ENCODE data around the gene HEPACAM2.

HEPACAM2 gene

DNA sequence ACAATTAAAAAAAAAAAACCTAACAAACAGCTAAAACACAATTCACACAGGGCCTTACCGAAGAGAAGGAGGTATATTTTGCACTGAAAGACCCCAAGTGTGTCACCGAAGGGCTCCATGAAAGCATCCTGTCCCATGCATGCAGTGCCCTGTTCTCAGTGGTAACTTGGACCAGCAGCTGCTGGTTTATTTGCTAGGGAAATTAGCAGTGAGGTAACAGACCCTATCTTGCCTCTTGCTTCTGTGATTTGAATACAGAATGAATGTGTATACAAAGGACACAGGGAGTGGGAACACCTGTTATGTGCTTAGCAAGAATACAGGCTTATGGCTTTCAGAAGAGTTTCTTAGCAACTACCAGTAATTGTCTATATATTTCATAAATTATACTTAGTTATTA, at the start of gene HEPACAM2:
Gene HEPACAM2, minus strand, starts transcription at position 160 of the 400 bp plus-strand sequence.
- no peak for DNase-seq

DNA sequence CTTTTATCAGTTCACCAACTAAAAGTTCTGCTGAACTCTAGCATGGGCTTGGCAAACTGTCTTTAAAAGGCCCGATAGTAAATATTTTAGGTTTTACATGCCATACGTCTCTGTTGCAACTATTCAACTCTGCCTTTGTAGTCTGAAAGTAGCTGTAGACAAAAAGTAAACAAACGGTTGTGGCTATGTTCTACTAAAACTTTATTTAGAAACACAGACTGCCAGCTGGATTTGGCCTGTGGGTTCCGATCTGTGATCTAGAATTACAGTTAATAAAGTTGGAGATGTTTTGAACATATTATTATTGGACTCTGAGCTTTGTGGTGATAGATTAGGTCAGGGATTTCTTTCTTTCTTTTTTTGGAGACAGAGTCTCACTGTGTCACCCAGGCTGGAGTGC, 39.0 kb upstream of the HEPACAM2 start:
- no peak for DNase-seq

DNA sequence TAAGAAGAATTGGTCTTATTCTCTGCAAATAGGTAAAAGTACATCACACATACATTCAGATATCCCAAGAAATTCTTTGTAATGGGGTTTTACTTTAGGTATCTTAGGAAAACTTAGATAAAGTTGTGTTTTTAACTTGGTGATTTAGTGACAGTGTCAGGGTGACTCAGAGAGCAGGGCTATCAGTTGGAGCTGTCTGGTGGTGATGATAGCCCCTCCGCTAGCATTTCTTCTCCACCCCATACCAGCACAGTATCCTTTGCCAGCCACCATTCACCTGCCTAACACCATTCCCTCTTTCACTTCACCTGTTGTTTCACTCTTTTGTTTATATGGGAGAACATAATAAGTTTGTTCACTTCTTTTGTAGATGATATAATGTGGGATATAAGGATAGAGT, 36.3 kb upstream of the HEPACAM2 start:
- no peak for DNase-seq

DNA sequence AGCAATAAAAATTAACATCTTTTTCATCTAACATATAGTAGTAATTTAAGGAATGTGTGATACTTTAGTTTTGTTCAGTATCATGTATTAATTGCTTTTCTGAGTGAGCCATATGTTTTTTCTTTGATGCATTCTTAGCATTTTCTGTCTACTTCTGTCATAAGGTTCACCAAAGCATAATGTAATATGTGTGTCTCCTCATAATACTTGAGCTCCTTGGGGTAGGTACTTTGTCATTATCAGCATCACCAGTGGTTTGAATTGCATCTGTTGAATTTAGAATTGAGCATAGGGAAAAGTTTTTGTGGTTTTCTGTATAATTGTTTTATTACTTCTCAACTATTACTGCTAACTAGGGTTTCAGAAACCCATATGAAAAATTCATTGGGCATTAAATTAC, 32.4 kb upstream of the HEPACAM2 start:
- DNase-seq = no peak

DNA sequence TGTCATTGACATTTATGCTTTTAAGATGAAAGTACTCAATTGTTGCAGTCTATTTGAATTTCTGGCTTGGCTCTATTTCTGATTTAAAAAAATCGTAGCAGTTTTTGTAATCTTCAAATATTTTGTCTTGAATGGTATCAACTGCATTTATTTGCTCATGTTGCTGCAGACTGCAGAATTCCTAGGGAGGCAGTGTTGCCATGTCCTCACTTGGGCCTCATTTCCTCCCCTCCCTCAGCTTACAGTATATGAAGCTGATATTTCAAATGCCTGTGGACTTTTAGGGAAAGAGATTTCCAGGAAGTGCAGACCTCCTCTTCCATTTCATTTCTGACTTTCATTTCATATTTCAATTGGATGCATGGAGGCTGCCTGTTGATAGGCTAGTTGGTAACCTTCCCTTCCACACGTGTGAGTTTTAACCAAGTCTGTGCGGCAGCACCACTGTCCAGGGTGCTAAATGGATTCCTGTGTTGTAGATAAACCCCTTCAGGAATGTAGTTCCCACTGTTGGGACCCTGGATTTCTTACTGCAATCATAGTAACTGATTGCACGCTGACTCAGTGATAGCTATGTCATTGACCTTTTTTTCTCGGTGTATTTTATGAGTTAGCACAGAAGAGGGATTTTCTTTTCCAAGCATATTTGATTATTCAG, 23.4 kb upstream of the HEPACAM2 start:
- no peak for DNase-seq

DNA sequence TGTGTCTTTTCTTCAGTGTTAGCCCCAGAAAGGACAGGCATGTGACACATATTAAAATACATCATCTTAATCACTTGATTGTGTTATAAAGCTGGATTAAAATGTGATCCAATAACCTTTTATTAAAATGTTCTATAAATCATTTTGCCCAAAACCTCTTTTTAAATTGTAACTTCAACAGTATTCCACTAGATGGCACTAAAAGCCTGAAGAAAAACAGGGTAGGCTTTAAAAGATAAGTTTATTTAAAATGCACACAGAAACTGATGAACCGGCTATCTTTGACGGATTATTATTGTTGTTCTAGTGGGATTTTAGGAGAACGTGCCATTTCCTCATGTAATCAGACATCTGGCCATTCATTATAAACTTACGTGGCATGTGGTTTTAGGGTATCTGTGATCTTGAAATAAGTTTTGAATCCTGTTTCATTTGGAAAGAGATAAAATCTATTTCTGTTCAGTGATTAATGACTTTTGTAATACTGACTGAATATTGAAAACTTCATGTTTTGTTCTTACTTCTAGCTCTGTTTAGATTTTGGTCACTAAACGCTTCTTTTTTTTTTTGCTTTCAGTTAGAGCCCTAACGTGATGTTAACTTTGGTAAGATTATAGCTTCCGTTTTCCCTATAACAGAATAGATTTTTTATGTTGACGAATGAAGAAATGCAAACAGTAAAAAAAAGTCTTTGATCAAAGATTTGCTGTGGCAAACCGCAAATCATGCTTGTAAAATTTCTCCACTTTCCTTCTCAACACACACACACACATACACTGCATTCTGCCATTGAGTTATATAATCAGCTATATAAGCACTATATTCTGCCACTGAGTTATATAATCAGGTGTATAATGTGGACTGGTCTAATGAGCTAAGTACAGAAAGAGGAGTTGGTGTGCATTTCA, 19.5 kb upstream of the HEPACAM2 start:
- DNase-seq = peak; percentile 73

DNA sequence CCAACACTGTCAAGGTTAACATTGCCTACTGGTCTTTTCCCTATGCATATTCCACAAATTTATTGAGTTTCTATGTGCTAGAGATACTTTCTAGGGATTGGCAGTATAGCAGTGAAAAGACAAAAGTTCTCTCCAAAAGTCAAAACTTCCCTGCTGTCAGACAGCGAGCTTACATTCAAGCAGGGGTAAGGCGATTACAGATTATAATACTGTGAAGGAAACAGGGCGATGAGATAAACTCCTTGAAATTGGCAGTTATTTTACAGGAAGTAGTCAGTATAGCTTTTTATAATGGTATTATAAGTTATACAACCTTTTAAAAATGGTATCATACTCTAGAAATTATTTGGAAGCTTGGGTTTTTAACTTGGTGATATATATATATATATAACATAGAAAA, 15.8 kb upstream of the HEPACAM2 start:
- DNase-seq = peak; percentile 70

DNA sequence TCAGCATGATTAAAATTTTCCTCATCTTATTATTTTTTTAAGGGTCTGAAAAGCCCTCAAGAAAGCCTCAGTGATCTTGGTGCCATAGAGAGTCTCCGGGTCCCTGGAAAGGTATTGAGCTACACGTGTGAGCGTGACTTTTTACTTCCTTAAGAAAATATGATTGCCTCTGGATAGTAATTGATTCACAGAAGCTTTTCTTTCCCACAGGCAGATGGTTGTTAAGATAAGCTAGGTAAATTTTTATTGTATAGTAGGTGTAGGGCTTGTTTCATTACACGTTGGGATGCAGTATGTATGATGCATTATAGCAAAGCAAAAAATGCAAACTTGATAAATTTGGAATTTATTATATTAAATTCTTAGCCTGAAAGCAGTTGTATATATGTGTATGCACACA, 13.6 kb upstream of the HEPACAM2 start:
- no peak for DNase-seq

DNA sequence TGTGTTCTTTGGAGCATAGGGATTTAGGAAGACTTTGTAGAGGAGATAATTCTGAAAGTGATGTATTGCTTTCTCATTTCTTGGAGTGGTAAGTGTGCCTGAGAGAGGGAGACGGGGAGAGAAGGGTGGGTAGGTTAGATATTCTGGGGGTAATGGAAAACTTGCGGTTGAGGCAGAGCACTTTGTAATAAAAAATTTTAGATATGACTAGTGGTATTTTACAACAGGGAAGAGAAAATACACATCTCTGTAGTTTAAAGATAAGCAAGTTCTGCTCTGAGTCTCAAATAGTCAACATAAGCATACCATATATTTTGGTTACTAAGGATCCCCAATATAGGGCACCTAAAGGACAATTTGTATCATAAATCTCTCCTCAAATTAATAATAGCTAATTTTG, 12.5 kb upstream of the HEPACAM2 start:
- DNase-seq = peak; percentile 75

DNA sequence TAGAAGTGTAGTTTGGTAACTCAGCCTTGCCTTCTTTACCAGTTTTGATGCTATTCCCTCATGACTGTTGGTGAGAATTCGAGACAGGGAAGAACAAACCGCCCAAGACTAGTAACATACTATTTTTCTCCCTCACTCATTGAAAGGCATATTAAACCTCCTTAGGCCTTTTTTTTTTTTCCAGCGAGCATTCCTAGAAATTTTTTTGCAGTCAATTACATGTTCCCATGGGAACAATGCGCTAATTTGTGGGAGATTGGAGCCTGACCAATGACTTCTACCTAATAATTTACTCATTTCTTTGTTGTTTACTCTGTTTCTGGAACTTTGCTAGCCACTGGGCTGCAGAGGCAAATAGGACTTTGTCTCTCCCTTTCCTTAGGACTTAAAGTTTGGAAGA, 11.9 kb upstream of the HEPACAM2 start:
- no peak for DNase-seq

DNA sequence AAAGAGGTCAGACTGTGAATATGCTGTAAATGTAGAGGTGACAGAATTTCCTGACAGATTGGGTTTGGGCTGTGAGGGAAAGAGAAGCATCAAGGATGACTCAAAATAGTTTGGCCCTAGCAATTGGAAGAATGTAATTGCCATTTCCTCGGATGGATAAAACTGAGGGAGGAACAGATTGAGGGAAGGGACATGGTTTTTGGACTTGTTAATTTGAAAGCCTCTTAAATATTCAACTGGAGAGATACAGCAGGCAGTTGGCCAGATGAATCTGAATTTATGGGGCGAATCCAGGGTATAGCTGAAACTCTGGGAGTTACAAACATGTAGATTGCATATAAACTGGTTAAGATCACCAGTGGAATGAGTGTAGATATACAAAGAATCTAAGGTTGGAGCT, 9.3 kb upstream of the HEPACAM2 start:
- DNase-seq = no peak

DNA sequence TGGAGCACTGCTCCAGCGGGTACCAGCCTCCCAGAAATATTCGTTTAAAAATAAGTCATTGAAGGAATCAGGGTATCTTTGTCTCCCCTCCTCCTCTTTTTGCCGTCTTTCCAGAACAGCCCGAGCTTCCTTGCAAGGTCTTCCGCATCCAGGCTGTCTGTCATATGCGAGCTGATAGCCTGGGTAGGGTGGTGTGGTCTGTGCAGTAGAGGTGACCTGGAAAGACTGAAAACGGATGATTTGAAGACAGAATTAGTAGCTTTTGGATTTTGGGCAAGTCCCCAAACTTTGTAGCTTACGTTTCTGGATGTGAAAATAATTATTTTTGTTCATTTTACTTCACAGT, 6.4 kb upstream of the HEPACAM2 start:
- peak; percentile 56 for DNase-seq

DNA sequence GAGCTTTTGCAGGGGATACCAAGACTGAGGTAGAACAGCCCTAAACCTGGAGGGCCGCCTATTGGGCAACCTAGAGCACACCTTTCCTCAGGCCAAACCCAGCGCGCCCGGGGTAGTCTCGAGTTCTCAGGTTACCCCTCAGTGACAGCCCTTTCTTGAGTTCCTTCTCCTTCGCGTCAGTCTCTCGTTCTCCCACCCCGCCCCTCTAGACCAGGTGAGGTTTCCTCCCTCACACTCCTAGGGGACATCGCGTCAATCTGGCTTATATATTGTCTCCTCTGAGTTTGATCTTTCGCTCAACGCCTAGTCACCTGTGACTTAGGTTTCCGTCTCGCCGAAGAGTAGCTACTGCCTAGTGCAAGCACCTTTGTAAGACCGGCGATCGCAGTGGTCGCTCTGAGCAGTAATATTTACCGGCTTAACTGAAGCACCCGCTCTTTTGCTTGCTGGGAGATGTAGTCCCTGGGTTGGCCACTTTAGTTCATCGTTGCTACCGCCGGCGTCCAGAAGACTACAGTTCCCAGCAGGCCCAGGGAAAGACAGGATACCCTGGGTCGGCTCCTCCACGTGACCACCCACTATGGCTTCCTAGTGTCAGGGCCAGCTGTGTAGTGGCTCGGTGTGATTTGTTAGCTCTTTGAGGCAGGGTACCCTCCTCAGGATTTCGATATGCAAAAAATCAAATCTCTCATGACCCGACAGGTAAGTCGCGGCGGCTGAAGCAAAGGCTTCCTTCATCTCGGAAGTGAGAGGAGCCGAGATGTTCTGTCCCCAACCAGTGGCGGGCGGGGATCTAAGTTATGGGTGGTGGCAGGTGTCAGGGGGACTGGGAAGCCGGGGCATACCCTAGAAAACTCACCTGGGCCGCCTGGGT, 5.8 kb upstream of the HEPACAM2 start, which contains the start of gene VPS50:
Gene VPS50, plus strand, starts transcription at position 568 of the 874 bp plus-strand sequence. Its CDS starts 102 bp downstream, at position 670.
- DNase-seq = peak; percentile 99

DNA sequence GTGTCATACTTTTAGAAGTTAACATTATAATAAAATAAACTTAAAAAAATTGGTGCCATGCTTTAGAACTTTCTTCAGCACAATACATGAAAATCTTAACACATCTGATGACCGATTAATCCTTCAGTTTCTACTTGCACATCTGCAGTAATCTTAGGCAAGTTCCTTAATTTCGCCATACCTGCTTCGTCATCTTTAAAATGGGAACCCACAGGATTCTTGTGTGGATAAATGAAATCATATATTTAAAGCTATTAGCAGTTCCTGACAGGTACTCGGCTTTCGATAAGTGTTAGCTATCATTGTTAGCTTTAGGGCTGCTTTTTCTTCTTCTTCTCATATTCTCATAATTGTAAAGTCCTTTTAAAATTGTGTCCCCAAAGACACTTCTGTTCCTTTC, 5.0 kb upstream of the HEPACAM2 start:
- peak; percentile 38 for DNase-seq

DNA sequence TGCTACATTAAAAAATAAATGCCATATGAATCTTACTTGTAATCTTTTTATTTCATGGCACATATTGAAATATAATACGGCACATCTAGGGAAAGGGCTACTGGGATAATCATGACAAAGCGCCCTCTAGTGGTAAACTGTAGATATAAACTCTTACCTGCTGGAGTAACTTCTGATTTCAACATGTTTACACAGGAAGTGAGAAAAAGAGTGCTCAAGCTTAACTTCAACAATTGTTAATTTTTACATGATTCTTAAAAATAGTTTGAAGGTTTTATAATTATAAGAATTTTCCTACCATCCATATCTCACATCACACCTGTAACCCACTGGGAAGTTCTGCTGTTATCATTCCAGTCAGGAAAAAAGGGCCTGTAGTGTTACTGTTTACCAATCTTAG, 2.0 kb upstream of the HEPACAM2 start:
- DNase-seq = peak; percentile 90

DNA sequence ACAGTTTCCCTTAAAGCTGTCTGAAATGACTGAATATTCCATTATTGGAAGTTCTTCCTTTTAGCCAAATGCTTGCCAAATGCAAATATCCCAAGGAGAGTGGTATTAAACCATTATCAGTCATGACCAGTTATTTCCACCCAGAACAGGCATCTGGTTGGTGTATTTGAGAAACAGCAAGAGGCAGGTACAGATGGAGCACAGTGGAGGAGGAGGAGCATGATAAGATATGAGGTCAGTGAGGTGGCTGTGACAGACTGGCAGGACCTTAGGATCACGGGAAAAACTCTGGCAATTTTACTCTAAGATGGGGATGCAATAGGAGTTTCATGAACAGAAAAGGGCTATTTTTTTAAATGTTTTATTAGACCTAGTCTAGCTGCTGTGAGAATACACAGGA, 6.4 kb downstream of the HEPACAM2 start:
- peak; percentile 27 for DNase-seq

DNA sequence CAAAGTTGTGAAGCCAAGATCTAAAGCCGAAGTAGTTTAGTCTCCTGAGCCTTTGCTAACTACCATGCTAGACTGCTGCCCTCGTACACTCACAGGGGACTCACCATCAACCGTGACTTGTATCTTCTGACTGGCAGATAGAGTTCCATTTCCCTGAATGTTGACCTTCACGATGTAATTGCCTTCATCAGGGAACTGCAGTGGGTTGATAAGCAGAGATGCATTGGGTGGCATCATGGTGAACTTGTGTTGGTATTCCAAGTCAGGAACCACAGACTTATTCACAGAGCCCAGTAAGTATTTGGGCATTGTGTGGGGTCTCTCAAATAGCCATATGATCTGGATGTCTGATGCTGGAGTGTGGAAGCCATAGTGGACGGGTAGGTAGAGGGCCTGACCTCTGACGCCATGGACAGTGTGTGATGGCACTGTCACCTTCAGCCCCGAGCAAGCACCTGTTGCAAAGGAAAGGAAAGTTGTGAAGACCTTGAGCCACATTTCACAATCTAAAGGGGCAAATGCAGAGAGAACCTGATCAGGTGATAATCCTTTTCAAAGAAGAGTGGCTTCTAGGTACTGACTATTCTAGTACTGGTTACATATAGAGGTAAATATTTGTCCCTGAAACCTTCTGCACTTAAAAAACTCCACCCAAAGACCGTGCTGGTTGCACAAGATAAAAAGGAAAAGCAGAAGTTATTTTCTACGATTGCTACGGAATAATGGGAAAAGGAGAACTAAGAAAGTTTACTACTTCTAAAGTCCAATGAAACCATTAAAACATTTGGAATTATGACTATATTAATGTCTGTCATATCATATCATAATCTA, 7.1 kb downstream of the HEPACAM2 start:
- peak; percentile 68 for DNase-seq

DNA sequence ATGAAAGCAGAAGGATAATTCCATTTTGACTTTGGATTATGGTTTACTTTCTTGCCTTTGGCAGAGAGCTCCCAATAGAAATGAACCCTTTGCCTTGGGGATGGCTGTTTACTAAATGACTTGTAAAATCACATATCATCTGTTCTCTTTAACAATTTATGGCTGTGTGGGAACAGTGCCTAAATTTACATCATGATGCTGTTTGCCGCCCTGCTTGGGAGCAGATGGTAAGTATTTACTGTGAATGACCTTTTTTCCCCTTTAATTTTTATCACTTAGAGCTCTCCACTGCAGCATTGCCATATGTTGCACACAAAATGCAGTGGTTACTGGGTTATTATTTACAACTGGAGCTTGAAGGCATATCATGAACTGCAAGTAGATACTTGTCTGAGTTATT, 13.4 kb downstream of the HEPACAM2 start:
- no peak for DNase-seq

DNA sequence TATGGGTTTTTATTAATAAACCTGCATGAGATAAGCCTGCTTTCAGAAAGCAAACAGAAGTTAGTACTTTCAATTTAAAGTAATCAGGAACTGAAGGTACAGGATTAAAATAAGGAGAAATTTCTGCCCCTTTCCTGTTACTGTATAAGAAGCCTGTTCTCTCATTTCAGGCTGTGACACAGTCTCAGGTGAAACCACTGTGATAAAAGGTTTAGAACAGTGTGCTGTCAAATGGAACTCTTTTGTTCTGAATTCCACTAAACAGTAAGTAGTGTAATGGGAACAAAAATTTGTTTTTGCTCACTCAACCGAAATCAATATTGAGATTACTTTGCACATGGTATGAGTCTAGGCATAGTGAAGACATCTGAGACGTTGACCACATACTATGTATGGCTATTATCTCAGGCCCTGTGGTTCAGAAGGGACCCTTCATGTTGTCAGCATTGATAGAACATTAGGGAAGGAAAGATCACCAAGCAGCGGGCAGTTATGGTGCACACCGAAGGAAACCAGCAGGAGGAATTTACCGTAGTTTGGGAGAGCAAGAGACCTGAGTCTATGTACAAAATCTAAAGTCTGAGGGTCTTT, 14.9 kb downstream of the HEPACAM2 start:
- no peak for DNase-seq

DNA sequence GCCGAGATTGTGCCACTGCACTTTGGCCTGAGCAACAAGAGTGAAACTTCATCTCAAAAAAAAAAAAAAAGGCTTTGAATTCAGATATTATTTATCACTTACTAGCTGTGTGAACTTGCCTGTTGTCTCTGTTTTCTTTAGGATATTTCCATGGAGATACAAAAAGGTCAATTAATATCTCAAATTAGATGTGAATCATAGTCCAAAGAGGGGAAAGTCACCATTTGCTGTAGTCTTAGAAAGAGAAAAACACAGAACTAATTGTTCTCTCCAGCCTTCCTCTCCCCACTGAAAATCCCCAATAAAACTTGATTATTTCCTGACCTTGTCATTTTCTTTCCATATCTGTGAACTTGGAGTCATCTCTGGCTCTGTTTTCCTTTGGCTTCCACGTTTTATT, 21.2 kb downstream of the HEPACAM2 start:
- no peak for DNase-seq

DNA sequence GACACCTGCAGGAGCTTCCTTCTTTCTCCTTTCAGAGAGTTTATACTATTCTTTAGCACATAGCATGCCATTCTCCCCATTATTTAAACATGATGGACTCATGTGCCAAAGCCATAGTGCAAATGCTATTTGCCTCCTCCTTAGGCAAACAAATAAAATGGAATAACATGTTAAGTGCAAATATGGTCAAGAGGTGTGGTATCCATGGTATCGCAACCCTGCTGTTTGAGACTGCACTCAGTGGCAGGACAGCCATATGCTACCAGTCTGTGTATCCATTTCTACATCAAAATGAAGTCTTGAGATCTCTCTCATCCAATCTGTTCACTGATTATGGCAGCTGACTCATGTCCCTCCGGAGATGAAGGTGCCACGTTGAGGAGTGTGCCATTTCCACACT, 22.8 kb downstream of the HEPACAM2 start:
- DNase-seq = no peak

Measured in hematopoietic multipotent progenitor cell treated with erythropoietin and hydrocortisone succinate and interleukin-3 and kit ligand, for 4 days (in vitro differentiated cells).